ENCODE data around the gene KCND2.

GRCh38 chr7:120783721-120784120 lies 510.7 kb downstream of the KCND2 start:
- TF ChIP-seq EP300 (IDR thresholded peaks at IDR 0.05): no peak
- TF ChIP-seq POLR2AphosphoS5 (IDR thresholded peaks at IDR 0.05): no peak

Data from esophagus muscularis mucosa (tissue), 3 donors.